Central memory CD8-positive, alpha-beta T cell (primary cell): ENCODE measurements around the gene MRFAP1L1.

ENCODE experiments used
- ATAC-seq: fragments of 150-1000 bp; cut with Tn5 transposase; replicated peaks from 2 replicates; pipeline ENCODE4 v1.10.0; 2022; ENCODE audit warnings: mild to moderate bottlenecking, moderate FRiP score, moderate number of reproducible peaks; ENCODE audit not compliant: poor library complexity, severe bottlenecking; ENCODE audit errors: extremely low read depth
- DNase-seq, 2 donors: peaks; one replicate each; pipeline ENCODE4 v3.0.0; 2021; ENCODE audit warnings: low spot score in 2 of 2
- H3K27ac Mint-ChIP-seq: one replicate; pipeline ENCODE4 v1.8.0; 2022; ENCODE audit warnings: low read depth, mild to moderate bottlenecking, moderate library complexity, mixed read lengths
- H3K27me3 Mint-ChIP-seq: one replicate; pipeline ENCODE4 v1.8.0; 2022; ENCODE audit warnings: mixed read lengths
- H3K36me3 Mint-ChIP-seq: one replicate; pipeline ENCODE4 v1.8.0; 2022; ENCODE audit warnings: mild to moderate bottlenecking, moderate library complexity, mixed read lengths; ENCODE audit not compliant: insufficient read depth
- H3K4me1 Mint-ChIP-seq: one replicate; pipeline ENCODE4 v1.8.0; 2022; ENCODE audit warnings: mixed read lengths
- H3K4me3 Mint-ChIP-seq: one replicate; pipeline ENCODE4 v1.8.0; 2022; ENCODE audit warnings: mild to moderate bottlenecking, moderate library complexity, mixed read lengths
- H3K9me3 Mint-ChIP-seq: one replicate; pipeline ENCODE4 v1.8.0; 2022; ENCODE audit warnings: mixed read lengths

The MRFAP1L1 gene

GRCh38 chr4:6748286-6748685 is 38.6 kb upstream of the MRFAP1L1 start:
- ATAC-seq (no peak), DNase-seq (no peak)
- Mint-ChIP-seq H3K36me3 (no peaks in the 10 kb centered on the region), H3K9me3 (no peaks in the 10 kb centered on the region), H3K27me3 (no peaks in the 10 kb centered on the region), H3K4me1 (peaks cover 6% of the 10 kb centered on the region), H3K4me3 (no peak overlapping the region), H3K27ac (no peak overlapping the region)

GRCh38 chr4:6747294-6748051 is 37.8 kb upstream of the MRFAP1L1 start:
- Mint-ChIP-seq H3K36me3 (no peaks in the 10 kb centered on the region), H3K27me3 (no peaks in the 10 kb centered on the region), H3K4me1 (peaks cover 6% of the 10 kb centered on the region), H3K4me3 (no peak overlapping the region), H3K27ac (no peak overlapping the region), H3K9me3 (no peaks in the 10 kb centered on the region)
- DNase-seq, result no peak
- ATAC-seq, result no peak

- Mint-ChIP-seq H3K27ac (no peak overlapping the region), H3K27me3 (no peaks in the 10 kb centered on the region), H3K4me1 (peaks cover 4% of the 10 kb centered on the region), H3K9me3 (no peaks in the 10 kb centered on the region), H3K4me3 (no peak overlapping the region), H3K36me3 (no peaks in the 10 kb centered on the region)
- DNase-seq (no peak), ATAC-seq (no peak)
Measured at GRCh38 chr4:6746721-6747293, 37.1 kb upstream of the MRFAP1L1 start.

DNA sequence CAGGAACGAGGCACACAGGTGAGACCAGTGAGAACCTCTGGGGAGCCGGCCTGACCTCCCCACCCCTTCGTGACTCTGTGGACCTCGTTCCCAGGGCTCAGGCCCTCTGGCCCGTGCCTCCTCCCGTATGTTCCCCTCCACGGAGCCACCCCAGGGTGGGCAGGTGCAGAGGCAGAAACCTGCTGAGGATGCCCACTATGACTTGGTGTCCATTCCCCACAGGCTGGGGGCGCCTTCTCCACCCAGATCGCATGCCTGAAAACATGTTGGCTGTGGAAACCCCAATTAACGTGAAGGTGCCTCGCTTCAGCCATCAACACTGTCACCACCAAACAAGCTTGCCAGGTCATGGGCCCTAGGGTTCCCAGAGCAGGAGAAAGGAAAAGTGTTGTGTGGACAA is 33.3 kb upstream of the MRFAP1L1 start:
- H3K36me3 Mint-ChIP-seq, result no peaks in the 10 kb centered on the region
- no peak overlapping the region for H3K27ac Mint-ChIP-seq
- H3K9me3 Mint-ChIP-seq, result no peaks in the 10 kb centered on the region
- DNase-seq, result no peak
- H3K4me1 Mint-ChIP-seq, result no peaks in the 10 kb centered on the region
- H3K4me3 Mint-ChIP-seq, result no peak overlapping the region
- H3K27me3 Mint-ChIP-seq, result no peaks in the 10 kb centered on the region
- ATAC-seq, result no peak

GRCh38 chr4:6742507-6742906 is 32.8 kb upstream of the MRFAP1L1 start:
- Mint-ChIP-seq H3K36me3 (no peaks in the 10 kb centered on the region), H3K4me1 (no peaks in the 10 kb centered on the region), H3K9me3 (no peaks in the 10 kb centered on the region), H3K4me3 (no peak overlapping the region), H3K27me3 (no peaks in the 10 kb centered on the region), H3K27ac (no peak overlapping the region)
- DNase-seq (no peak), ATAC-seq (no peak)

DNA sequence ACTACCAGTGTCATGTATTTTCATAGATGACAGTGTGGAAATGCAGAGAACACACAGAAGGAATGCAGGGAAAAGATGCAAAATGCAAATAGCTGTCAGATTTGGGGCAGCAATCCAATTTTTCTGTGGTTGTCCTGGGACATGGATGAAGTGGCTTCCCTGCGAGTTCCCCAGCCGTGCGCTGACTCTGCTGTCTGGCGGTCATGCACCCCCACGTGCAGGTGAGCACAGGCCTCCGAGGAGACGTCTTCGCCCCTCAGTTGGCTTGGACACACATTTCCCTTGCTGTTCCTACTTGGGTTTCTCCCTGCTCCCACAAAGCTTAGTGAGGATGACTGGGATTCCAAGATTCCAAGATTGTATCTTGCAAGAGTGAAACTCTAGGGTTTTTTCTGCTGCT is 30.7 kb upstream of the MRFAP1L1 start:
- no peak for DNase-seq
- Mint-ChIP-seq H3K27ac (no peak overlapping the region), H3K9me3 (no peaks in the 10 kb centered on the region), H3K4me3 (no peak overlapping the region), H3K4me1 (no peaks in the 10 kb centered on the region), H3K36me3 (no peaks in the 10 kb centered on the region), H3K27me3 (no peaks in the 10 kb centered on the region)
- ATAC-seq, result no peak

DNA sequence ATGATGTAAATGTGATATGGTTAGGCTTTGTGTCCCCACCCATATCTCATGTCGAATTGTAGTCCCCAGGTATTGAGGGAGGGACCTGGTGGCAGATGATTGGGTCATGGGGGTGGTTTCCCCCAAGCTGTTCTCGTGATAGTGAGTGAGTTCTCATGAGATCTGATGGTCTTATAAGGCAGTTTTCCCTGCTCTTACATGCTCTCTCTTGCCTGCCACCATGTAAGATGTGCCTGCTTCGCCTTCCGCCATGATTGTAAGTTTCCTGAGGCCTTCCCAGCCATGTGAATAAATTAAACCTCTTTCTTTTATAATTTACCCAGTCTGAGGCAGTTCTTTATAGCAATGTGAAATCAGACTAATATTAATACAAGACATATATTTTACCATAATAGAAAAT is 30.3 kb upstream of the MRFAP1L1 start:
- Mint-ChIP-seq H3K27ac (no peak overlapping the region), H3K4me1 (no peaks in the 10 kb centered on the region), H3K9me3 (no peaks in the 10 kb centered on the region), H3K4me3 (no peak overlapping the region), H3K36me3 (no peaks in the 10 kb centered on the region), H3K27me3 (peaks cover under 1% of the 10 kb centered on the region)
- DNase-seq (no peak), ATAC-seq (no peak)

DNA sequence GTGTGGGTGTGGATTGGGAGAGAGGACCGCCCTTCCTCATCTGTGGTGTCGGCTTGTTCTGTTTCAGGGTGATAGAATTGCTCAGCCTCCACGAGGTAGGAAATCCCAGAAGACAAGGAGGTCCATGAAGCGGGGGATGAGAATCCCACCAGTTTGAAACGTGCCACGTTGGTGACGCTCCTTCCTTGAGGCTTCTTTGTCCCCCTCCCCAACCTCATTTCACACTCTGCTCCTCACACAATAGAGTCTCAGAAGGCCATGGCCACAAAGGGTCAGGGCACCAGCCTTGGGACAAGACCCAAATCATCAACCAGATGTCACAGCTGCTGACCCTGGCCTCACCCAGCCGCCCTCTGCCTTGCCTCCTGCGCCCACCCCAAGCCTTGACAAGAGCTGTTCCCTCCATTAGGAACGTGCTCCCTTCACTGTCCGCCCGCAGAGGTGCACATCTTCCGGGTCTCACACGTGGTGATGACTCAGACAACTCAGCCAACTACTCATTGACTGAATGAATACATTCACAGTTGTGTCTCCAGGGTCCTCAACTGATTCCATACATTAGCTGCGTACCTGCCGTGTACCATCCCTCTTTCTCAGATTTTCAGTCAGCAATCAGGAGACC is 24.6 kb upstream of the MRFAP1L1 start:
- H3K4me3 Mint-ChIP-seq, result no peak overlapping the region
- no peaks in the 10 kb centered on the region for H3K4me1 Mint-ChIP-seq

GRCh38 chr4:6733358-6734164 is 23.9 kb upstream of the MRFAP1L1 start:
- Mint-ChIP-seq H3K27ac (no peak overlapping the region), H3K36me3 (no peaks in the 10 kb centered on the region), H3K4me1 (no peaks in the 10 kb centered on the region), H3K27me3 (peaks cover 18% of the 10 kb centered on the region), H3K4me3 (no peak overlapping the region), H3K9me3 (no peaks in the 10 kb centered on the region)
- DNase-seq (no peak), ATAC-seq (no peak)

More for the DNA sequence above, 24.6 kb upstream of the MRFAP1L1 start:
- Mint-ChIP-seq H3K27me3 (peaks cover 18% of the 10 kb centered on the region), H3K27ac (no peak overlapping the region), H3K36me3 (no peaks in the 10 kb centered on the region), H3K9me3 (no peaks in the 10 kb centered on the region)
- ATAC-seq (no peak), DNase-seq (no peak)

DNA sequence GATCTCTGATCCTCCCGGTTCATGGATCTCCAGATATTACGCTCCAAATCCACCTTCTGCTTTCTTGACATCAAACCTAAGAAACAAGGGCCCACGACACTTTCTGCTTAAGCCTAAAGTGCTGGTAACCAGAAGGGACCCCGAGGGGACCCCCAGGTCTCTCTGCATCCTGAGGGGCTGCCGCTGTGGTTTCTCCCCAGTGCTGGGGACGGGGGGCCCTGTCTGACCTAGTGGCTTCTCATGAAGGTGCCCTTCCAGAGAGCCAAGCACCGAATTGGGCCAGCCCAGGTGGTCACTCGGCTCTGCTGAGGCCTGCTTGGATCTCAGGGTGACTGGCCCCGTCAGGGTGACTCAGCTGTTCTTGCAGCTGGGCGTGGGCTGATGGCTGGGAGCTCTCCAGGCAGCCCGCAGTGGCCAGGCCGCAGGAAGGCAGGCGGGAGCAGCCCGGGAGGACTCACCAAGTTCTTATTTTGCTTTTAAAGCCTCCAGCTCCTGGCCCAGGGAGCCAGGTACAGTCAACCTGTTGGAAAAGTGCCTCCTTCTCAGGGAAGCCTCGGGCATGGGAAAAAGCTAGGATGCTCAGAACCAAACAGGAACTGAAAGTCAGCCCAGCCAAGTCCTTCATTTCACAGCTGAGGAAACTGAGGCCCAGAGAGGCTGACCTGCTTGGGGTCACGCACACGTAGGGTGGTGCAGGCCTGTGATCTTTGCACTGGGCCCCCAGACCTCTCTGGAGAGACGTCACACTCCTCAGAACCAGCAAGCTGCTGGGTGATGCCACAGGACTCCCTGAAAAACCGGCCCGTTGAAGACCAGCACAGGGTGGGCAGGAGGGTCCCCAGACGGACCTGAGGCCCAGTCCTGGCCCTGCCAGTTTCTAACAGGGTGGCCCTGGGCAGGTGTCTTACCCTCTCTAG is 23.0 kb upstream of the MRFAP1L1 start:
- Mint-ChIP-seq H3K4me1 (no peaks in the 10 kb centered on the region), H3K27me3 (peaks cover 18% of the 10 kb centered on the region), H3K36me3 (no peaks in the 10 kb centered on the region), H3K4me3 (no peak overlapping the region), H3K27ac (no peak overlapping the region), H3K9me3 (no peaks in the 10 kb centered on the region)
- DNase-seq (no peak), ATAC-seq (no peak)

DNA sequence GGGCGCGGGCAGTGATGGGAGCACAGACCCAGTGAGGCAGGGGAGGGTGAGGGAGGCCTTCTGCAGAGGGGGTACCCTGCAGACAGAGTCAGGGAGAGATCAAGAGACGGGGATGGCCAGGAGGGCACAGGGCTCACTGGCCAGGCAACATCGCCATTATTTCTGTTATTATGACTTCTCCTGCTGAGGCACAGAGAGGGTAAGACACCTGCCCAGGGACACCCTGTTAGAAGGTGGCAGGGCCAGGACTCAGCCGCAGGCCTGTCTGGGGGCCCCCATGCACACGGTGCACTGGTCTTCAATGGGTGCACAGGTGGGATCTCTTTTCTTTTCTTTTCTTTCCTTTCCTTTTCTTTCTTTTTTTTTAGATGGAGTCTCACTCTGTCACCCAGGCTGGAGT is 22.1 kb upstream of the MRFAP1L1 start:
- Mint-ChIP-seq H3K27ac (no peak overlapping the region), H3K9me3 (no peaks in the 10 kb centered on the region), H3K36me3 (no peaks in the 10 kb centered on the region), H3K4me1 (no peaks in the 10 kb centered on the region), H3K4me3 (no peak overlapping the region), H3K27me3 (peaks cover 18% of the 10 kb centered on the region)
- ATAC-seq (no peak), DNase-seq (no peak)

DNA sequence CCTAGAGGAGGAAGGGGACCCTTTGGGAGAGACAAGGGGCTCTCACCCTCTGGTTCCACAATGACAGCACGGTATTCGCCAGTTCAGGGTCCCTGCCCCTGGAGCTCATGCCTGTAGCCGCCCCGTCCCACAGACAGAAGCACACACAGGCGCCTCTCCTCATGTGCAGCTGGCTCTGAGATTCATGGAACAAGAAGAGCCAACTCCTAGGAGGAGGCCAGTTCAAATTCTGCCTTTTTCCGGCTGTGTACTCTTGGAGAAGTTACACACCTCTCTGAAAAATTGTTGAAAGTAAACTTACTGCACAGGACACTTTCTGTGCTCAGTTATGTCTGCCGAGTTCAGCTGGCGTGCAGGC is 21.6 kb upstream of the MRFAP1L1 start:
- Mint-ChIP-seq H3K27ac (no peak overlapping the region), H3K9me3 (no peaks in the 10 kb centered on the region), H3K4me1 (no peaks in the 10 kb centered on the region), H3K27me3 (peaks cover 18% of the 10 kb centered on the region), H3K36me3 (no peaks in the 10 kb centered on the region), H3K4me3 (no peak overlapping the region)
- ATAC-seq, result no peak
- no peak for DNase-seq
